ENCODE measurements around the gene RIMKLA.

Gene RIMKLA

GRCh38 chr1:42427240-42427639 lies 46.6 kb downstream of the RIMKLA start:
- no peak overlapping the region for H3K27ac Mint-ChIP-seq
- intact Hi-C loops (cut with micrococcal nuclease), result no loop called here
- no peaks in the 10 kb centered on the region for H3K9me3 Mint-ChIP-seq
- H3K36me3 Mint-ChIP-seq (ENCODE audit: low read depth), result no peaks in the 10 kb centered on the region
- no peaks in the 10 kb centered on the region for H3K27me3 Mint-ChIP-seq
- no peak overlapping the region for H3K4me3 Mint-ChIP-seq
- H3K4me1 Mint-ChIP-seq (ENCODE audit: low read depth), result peaks cover 5% of the 10 kb centered on the region

GRCh38 chr1:42429603-42430002 lies 49.0 kb downstream of the RIMKLA start:
- H3K4me1 Mint-ChIP-seq (ENCODE audit: low read depth), result peaks cover 5% of the 10 kb centered on the region

GRCh38 chr1:42430286-42431135 lies 49.9 kb downstream of the RIMKLA start:
- no peak overlapping the region for H3K27ac Mint-ChIP-seq
- intact Hi-C loops (cut with micrococcal nuclease), result no loop called here
- peaks cover 5% of the 10 kb centered on the region for H3K4me1 Mint-ChIP-seq (ENCODE audit: low read depth)
- no peaks in the 10 kb centered on the region for H3K9me3 Mint-ChIP-seq
- no peak overlapping the region for H3K4me3 Mint-ChIP-seq
- no peaks in the 10 kb centered on the region for H3K36me3 Mint-ChIP-seq (ENCODE audit: low read depth)
- no peaks in the 10 kb centered on the region for H3K27me3 Mint-ChIP-seq

More at GRCh38 chr1:42429603-42430002, 49.0 kb downstream of the RIMKLA start:
- H3K27ac Mint-ChIP-seq, result no peak overlapping the region
- no peaks in the 10 kb centered on the region for H3K36me3 Mint-ChIP-seq (ENCODE audit: low read depth)
- H3K4me3 Mint-ChIP-seq, result no peak overlapping the region
- H3K9me3 Mint-ChIP-seq, result no peaks in the 10 kb centered on the region
- H3K27me3 Mint-ChIP-seq, result no peaks in the 10 kb centered on the region
- intact Hi-C loops (cut with micrococcal nuclease), result no loop called here

DNA sequence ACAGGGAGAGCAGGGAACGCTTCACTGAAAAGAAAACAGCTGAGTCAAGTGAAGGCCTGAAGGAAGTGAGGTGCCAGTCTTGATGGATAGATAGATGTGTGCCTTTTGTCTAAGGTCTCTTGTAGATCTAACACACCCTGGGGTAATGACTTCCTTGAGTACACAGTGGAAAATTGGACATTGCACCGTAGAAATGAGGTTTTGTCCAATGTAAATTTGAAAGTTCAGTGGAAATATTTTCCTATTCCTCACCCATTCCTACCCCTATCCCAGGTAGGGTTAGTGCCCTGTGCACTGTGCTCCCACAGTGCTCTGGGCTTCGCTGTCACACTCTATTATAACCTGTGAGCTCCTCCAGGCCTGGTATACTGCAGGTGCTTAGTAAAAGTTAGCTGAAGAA lies 50.9 kb downstream of the RIMKLA start:
- Mint-ChIP-seq H3K4me1 (ENCODE audit: low read depth) (peaks cover 7% of the 10 kb centered on the region), H3K27me3 (no peaks in the 10 kb centered on the region), H3K27ac (no peak overlapping the region), H3K4me3 (no peak overlapping the region), H3K9me3 (no peaks in the 10 kb centered on the region), H3K36me3 (ENCODE audit: low read depth) (no peaks in the 10 kb centered on the region)
- intact Hi-C loops (cut with micrococcal nuclease), result no loop called here

DNA sequence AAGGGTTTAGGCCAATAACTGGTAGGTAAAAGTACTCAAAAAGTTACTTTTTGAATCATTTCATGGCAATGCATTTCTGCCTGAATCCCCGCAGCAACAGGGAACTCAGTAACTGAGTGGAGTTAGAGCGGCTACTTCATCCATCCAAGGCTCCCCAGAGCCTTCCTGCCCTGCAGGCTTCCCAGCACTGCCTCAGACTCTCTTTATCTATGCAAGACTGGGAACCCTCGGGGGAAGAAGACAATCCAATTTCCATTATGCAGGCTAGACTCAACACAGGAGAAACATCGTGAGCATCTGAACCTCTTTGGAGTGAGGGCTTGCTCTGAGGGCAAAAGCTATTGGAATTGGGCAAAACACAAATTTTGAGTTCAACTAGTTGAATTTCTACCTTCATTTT lies 52.1 kb downstream of the RIMKLA start:
- intact Hi-C loops (cut with micrococcal nuclease), result no loop called here
- no peaks in the 10 kb centered on the region for H3K9me3 Mint-ChIP-seq
- peaks cover 19% of the 10 kb centered on the region for H3K4me1 Mint-ChIP-seq (ENCODE audit: low read depth)
- no peaks in the 10 kb centered on the region for H3K27me3 Mint-ChIP-seq
- no peak overlapping the region for H3K27ac Mint-ChIP-seq
- H3K4me3 Mint-ChIP-seq, result no peak overlapping the region
- no peaks in the 10 kb centered on the region for H3K36me3 Mint-ChIP-seq (ENCODE audit: low read depth)

DNA sequence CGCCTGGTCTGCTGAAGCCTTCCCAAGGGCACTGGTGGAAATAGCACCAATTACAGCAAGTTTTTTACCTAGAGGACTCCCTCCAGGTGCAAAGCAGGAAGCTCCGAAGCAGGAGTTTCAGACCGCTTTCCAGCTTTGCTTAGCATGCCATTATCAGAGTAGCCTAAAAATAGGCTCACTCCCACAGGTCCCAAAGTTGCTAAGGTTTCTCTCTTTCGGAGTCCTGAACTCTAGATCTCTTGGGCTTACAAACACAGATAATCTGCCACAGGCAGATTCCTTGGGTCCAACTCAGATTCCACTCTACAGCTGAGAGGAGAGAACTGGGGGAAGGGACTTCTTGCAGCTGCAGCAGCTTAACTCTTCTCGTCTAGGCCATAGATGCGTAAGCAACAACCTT lies 52.8 kb downstream of the RIMKLA start:
- intact Hi-C loops (cut with micrococcal nuclease), result no loop called here
- H3K4me1 Mint-ChIP-seq (ENCODE audit: low read depth), result peaks cover 20% of the 10 kb centered on the region
- no peaks in the 10 kb centered on the region for H3K36me3 Mint-ChIP-seq (ENCODE audit: low read depth)
- no peak overlapping the region for H3K4me3 Mint-ChIP-seq
- no peaks in the 10 kb centered on the region for H3K27me3 Mint-ChIP-seq
- no peaks in the 10 kb centered on the region for H3K9me3 Mint-ChIP-seq
- H3K27ac Mint-ChIP-seq, result no peak overlapping the region

GRCh38 chr1:42434340-42434739 lies 53.7 kb downstream of the RIMKLA start:
- intact Hi-C loops (cut with micrococcal nuclease), result no loop called here
- H3K4me1 Mint-ChIP-seq (ENCODE audit: low read depth), result peaks cover 20% of the 10 kb centered on the region
- H3K36me3 Mint-ChIP-seq (ENCODE audit: low read depth), result no peaks in the 10 kb centered on the region
- no peaks in the 10 kb centered on the region for H3K27me3 Mint-ChIP-seq
- H3K27ac Mint-ChIP-seq, result no peak overlapping the region
- H3K4me3 Mint-ChIP-seq, result no peak overlapping the region
- no peaks in the 10 kb centered on the region for H3K9me3 Mint-ChIP-seq

DNA sequence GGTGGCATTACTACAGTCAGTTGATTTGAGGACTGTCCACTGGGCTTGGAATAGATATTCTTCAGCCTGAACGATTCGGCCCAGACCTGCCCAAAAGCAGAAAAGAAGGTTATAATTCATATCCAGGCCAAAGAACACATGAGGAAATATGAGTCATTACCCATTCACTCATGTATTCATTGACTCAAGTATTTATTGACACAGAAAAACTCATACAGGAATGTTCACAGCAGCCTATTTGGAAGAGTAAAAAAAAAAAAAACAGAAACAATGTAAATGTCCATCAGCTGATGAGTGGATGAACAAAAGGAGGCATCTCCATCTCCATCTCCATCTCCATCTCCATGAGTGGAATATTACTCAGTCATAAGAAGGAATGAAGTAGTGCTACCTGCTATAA lies 59.3 kb downstream of the RIMKLA start:
- H3K4me3 Mint-ChIP-seq, result no peak overlapping the region
- no peak overlapping the region for H3K27ac Mint-ChIP-seq
- H3K36me3 Mint-ChIP-seq (ENCODE audit: low read depth), result no peaks in the 10 kb centered on the region
- no peaks in the 10 kb centered on the region for H3K27me3 Mint-ChIP-seq
- intact Hi-C loops (cut with micrococcal nuclease), result no loop called here
- H3K9me3 Mint-ChIP-seq, result no peaks in the 10 kb centered on the region
- H3K4me1 Mint-ChIP-seq (ENCODE audit: low read depth), result peaks cover 15% of the 10 kb centered on the region

- H3K9me3 Mint-ChIP-seq, result no peaks in the 10 kb centered on the region
- H3K27ac Mint-ChIP-seq, result no peak overlapping the region
- no peaks in the 10 kb centered on the region for H3K27me3 Mint-ChIP-seq
Observed at GRCh38 chr1:42442662-42443061, 62.1 kb downstream of the RIMKLA start.

GRCh38 chr1:42449256-42449655 lies 68.7 kb downstream of the RIMKLA start:
- Mint-ChIP-seq H3K27me3 (no peaks in the 10 kb centered on the region), H3K9me3 (no peaks in the 10 kb centered on the region), H3K27ac (no peak overlapping the region), H3K4me3 (no peak overlapping the region), H3K4me1 (ENCODE audit: low read depth) (peaks cover 11% of the 10 kb centered on the region), H3K36me3 (ENCODE audit: low read depth) (no peaks in the 10 kb centered on the region)
- intact Hi-C loops (cut with micrococcal nuclease), result no loop called here

More at GRCh38 chr1:42442662-42443061, 62.1 kb downstream of the RIMKLA start:
- H3K4me3 Mint-ChIP-seq, result no peak overlapping the region
- intact Hi-C loops (cut with micrococcal nuclease), result no loop called here
- H3K4me1 Mint-ChIP-seq (ENCODE audit: low read depth), result peaks cover 12% of the 10 kb centered on the region
- no peaks in the 10 kb centered on the region for H3K36me3 Mint-ChIP-seq (ENCODE audit: low read depth)

- intact Hi-C loops (cut with micrococcal nuclease), result no loop called here
- Mint-ChIP-seq H3K4me1 (ENCODE audit: low read depth) (peaks cover 17% of the 10 kb centered on the region), H3K36me3 (ENCODE audit: low read depth) (no peaks in the 10 kb centered on the region), H3K27ac (no peak overlapping the region), H3K27me3 (no peaks in the 10 kb centered on the region), H3K9me3 (no peaks in the 10 kb centered on the region), H3K4me3 (no peak overlapping the region)
Observed at GRCh38 chr1:42450061-42450460, 69.5 kb downstream of the RIMKLA start.

DNA sequence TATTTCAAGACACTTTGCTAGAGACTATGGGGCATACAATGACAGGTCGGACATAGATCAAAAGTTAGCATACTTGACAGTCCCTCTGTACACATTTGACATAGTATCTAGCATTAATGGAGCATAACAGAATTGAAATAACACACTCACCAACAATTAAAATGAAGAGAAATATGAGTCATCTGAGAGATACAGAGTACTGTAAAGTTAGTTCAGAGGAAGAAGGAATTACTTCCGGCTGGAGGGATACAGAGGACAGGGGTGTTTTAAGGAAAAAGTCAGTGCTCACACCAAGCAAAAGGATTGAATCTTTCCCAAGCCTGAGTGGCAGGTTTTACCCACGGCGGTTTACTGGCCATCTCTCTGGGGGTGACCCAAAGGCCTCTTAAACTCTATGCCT lies 72.8 kb downstream of the RIMKLA start:
- H3K9me3 Mint-ChIP-seq, result no peaks in the 10 kb centered on the region
- H3K4me1 Mint-ChIP-seq (ENCODE audit: low read depth), result peaks cover 30% of the 10 kb centered on the region
- no peak overlapping the region for H3K4me3 Mint-ChIP-seq
- H3K36me3 Mint-ChIP-seq (ENCODE audit: low read depth), result peaks cover 28% of the 10 kb centered on the region
- H3K27ac Mint-ChIP-seq, result no peak overlapping the region
- intact Hi-C loops (cut with micrococcal nuclease), result no loop called here
- no peaks in the 10 kb centered on the region for H3K27me3 Mint-ChIP-seq

- no peaks in the 10 kb centered on the region for H3K9me3 Mint-ChIP-seq
- no peaks in the 10 kb centered on the region for H3K27me3 Mint-ChIP-seq
- H3K4me1 Mint-ChIP-seq (ENCODE audit: low read depth), result peaks cover 33% of the 10 kb centered on the region
- H3K4me3 Mint-ChIP-seq, result no peak overlapping the region
- no peak overlapping the region for H3K27ac Mint-ChIP-seq
- intact Hi-C loops (cut with micrococcal nuclease), result no loop called here
- H3K36me3 Mint-ChIP-seq (ENCODE audit: low read depth), result peaks cover 38% of the 10 kb centered on the region
Observed at GRCh38 chr1:42454403-42454802, 73.8 kb downstream of the RIMKLA start.

GRCh38 chr1:42456010-42456753 lies 75.6 kb downstream of the RIMKLA start, which contains the start of the genes PPCS and ZMYND12:
TSS of gene PPCS (plus strand) at chr1:42456543. CDS start at chr1:42456566, 23 bp downstream.
TSS of gene ZMYND12 (minus strand) at chr1:42456022. CDS start at chr1:42455997, 25 bp downstream.
- intact Hi-C loops (cut with micrococcal nuclease), result loop anchor here (1.0 kb wide), 1 partner anchor 226 kb away; the partner anchor contains the start of gene YBX1
- Mint-ChIP-seq H3K4me3 (peak within 1 kb of the TSS; percentile 84), H3K27me3 (no peaks in the 10 kb centered on the region), H3K27ac (peak within 1 kb of the TSS; percentile 90), H3K9me3 (no peaks in the 10 kb centered on the region), H3K36me3 (ENCODE audit: low read depth) (peaks cover 56% of the 10 kb centered on the region), H3K4me1 (ENCODE audit: low read depth) (peaks cover 40% of the 10 kb centered on the region)
